Hepatocyte (in vitro differentiated cells): ENCODE data around the gene CMIP. TPM values are rescaled to one million over a fixed set of nuclear protein-coding genes. Genes with fewer than 3 reads are reported as not detected.

Source experiments
- DNase-seq: peaks from one replicate; pipeline ENCODE4 v3.0.0-alpha.2; 2016; ENCODE audit warnings: low spot score
- H2AFZ ChIP-seq: fragments of 200-600 bp; sonication (generic); 2 replicates; pipeline ENCODE4 v1.6.0; 2016; ENCODE audit warnings: antibody characterized with exemption, mild to moderate bottlenecking
- H3K27ac ChIP-seq: fragments of 200-600 bp; sonication (generic); 2 replicates; pipeline ENCODE4 v1.5.1; 2016; ENCODE audit warnings: mild to moderate bottlenecking
- H3K27me3 ChIP-seq: fragments of 200-600 bp; sonication (generic); 2 replicates; pipeline ENCODE4 v1.6.1; 2016
- H3K36me3 ChIP-seq: fragments of 200-600 bp; sonication (generic); replicated peaks from 2 replicates; pipeline ENCODE4 v1.5.1; 2016; ENCODE audit warnings: low read depth; ENCODE audit not compliant: insufficient read depth
- H3K4me1 ChIP-seq: fragments of 200-600 bp; sonication (generic); 2 replicates; pipeline ENCODE4 v1.5.1; 2016; ENCODE audit warnings: mild to moderate bottlenecking, moderate library complexity; ENCODE audit not compliant: insufficient read depth
- H3K4me2 ChIP-seq: fragments of 200-600 bp; sonication (generic); 2 replicates; pipeline ENCODE4 v1.6.0; 2016
- H3K4me3 ChIP-seq: fragments of 200-600 bp; sonication (generic); 2 replicates; pipeline ENCODE4 v1.5.1; 2016; ENCODE audit warnings: mild to moderate bottlenecking
- H3K79me2 ChIP-seq: fragments of 200-600 bp; sonication (generic); 2 replicates; pipeline ENCODE4 v1.6.0; 2017; ENCODE audit warnings: mild to moderate bottlenecking
- H3K9me2 ChIP-seq: fragments of 200-600 bp; sonication (generic); replicated peaks from 2 replicates; pipeline ENCODE4 v1.6.0; 2017; ENCODE audit warnings: mild to moderate bottlenecking; ENCODE audit not compliant: insufficient read depth
- H3K9me3 ChIP-seq: fragments of 200-600 bp; sonication (generic); 2 replicates; pipeline ENCODE4 v1.5.1; 2016; ENCODE audit warnings: low read depth, mild to moderate bottlenecking
- H4K20me1 ChIP-seq: fragments of 200-600 bp; sonication (generic); 2 replicates; pipeline ENCODE4 v1.6.0; 2016; ENCODE audit warnings: mild to moderate bottlenecking; ENCODE audit not compliant: insufficient read depth, poor library complexity, severe bottlenecking
- CTCF ChIP-seq: fragments of 200-600 bp; sonication (generic); IDR thresholded peaks from 2 replicates; pipeline ENCODE4 v1.5.1; 2016; ENCODE audit warnings: antibody characterized with exemption, mild to moderate bottlenecking; ENCODE audit not compliant: poor library complexity
- EZH2 ChIP-seq: fragments of 200-600 bp; sonication (generic); IDR thresholded peaks from 2 replicates; pipeline ENCODE4 v1.6.1; 2016; ENCODE audit warnings: antibody characterized with exemption, mild to moderate bottlenecking, borderline replicate concordance
- EZH2phosphoT487 ChIP-seq: fragments of 200-600 bp; sonication (generic); IDR thresholded peaks from one replicate; pipeline ENCODE4 v1.6.1; 2018; ENCODE audit warnings: antibody characterized with exemption, mild to moderate bottlenecking, low read depth, moderate library complexity; ENCODE audit not compliant: unreplicated experiment, severe bottlenecking
- WGBS: methylation state at CpG from one replicate; pipeline ENCODE4 v1.1.6; 2016; ENCODE audit warnings: low lambda C conversion rate; ENCODE audit errors: missing lambda C conversion rate; 5-methylcytosine and 5-hydroxymethylcytosine counted together
- polyA plus RNA-seq: library from polyadenylated mRNA; unstranded; fragments of >200 nt; fragmentation: Nextera tagmentation; extraction: Ambion mirVana; gene quantifications from 2 replicates; pipeline ENCODE4 v1.2.1, GENCODE V29; 2016
- total RNA-seq: library from RNA; depleted of rRNA; stranded (reverse); fragments of >200 nt; gene quantifications from 2 replicates; pipeline ENCODE4 v1.2.3, GENCODE V29; 2014

CMIP gene
- total and polyA plus RNA-seq, 2 experiments from 2014 or later: 5.8 to 17.8 TPM

- Histone ChIP-seq H3K9me2 (no peaks in the 10 kb centered on the region), H3K79me2 (no peaks in the 10 kb centered on the region), H3K36me3 (no peaks in the 10 kb centered on the region), H2AFZ (no peak overlapping the region), H3K27ac (no peak overlapping the region), H3K4me2 (no peak overlapping the region), H3K4me3 (no peak overlapping the region), H3K4me1 (peaks cover 4% of the 10 kb centered on the region), H4K20me1 (no peaks in the 10 kb centered on the region), H3K27me3 (no peaks in the 10 kb centered on the region), H3K9me3 (no peaks in the 10 kb centered on the region)
- no peak for DNase-seq
- TF ChIP-seq EZH2phosphoT487: no peak
- 88% methylated on average over 11 of the region's 11 CpGs for WGBS
Measured at GRCh38 chr16:81413245-81413990, 31.2 kb upstream of the CMIP start.

GRCh38 chr16:81415751-81416150 lies 28.9 kb upstream of the CMIP start:
- Histone ChIP-seq H3K4me1 (peaks cover 4% of the 10 kb centered on the region), H3K36me3 (no peaks in the 10 kb centered on the region), H2AFZ (no peak overlapping the region), H3K9me3 (no peaks in the 10 kb centered on the region), H3K9me2 (no peaks in the 10 kb centered on the region), H3K79me2 (no peaks in the 10 kb centered on the region), H4K20me1 (no peaks in the 10 kb centered on the region), H3K27me3 (no peaks in the 10 kb centered on the region), H3K27ac (no peak overlapping the region), H3K4me3 (no peak overlapping the region), H3K4me2 (no peak overlapping the region)
- DNase-seq: no peak
- WGBS: 68% methylated on average over 11 of the region's 11 CpGs
- TF ChIP-seq EZH2phosphoT487 (no peak), CTCF (no peak), EZH2 (no peak)

- Histone ChIP-seq H3K9me2 (no peaks in the 10 kb centered on the region), H4K20me1 (no peaks in the 10 kb centered on the region), H3K27me3 (no peaks in the 10 kb centered on the region), H3K4me1 (peaks cover 4% of the 10 kb centered on the region), H3K79me2 (no peaks in the 10 kb centered on the region), H3K4me2 (no peak overlapping the region), H3K36me3 (no peaks in the 10 kb centered on the region), H3K27ac (no peak overlapping the region), H3K9me3 (no peaks in the 10 kb centered on the region), H3K4me3 (no peak overlapping the region), H2AFZ (no peak overlapping the region)
- 89% methylated on average over 8 of the region's 8 CpGs for WGBS
- no peak for DNase-seq
- TF ChIP-seq EZH2phosphoT487: no peak
- no peak for TF ChIP-seq EZH2
- no peak for TF ChIP-seq CTCF
Measured at GRCh38 chr16:81416749-81417148, 27.9 kb upstream of the CMIP start.

- no peaks in the 10 kb centered on the region for H4K20me1 ChIP-seq
- no peak overlapping the region for H3K4me2 ChIP-seq
- no peaks in the 10 kb centered on the region for H3K9me2 ChIP-seq
- peaks cover 4% of the 10 kb centered on the region for H3K4me1 ChIP-seq
- WGBS: 86% methylated on average over 4 of the region's 5 CpGs
- no peak overlapping the region for H2AFZ ChIP-seq
- TF ChIP-seq CTCF: no peak
- TF ChIP-seq EZH2: no peak
- TF ChIP-seq EZH2phosphoT487: no peak
- no peaks in the 10 kb centered on the region for H3K79me2 ChIP-seq
- H3K27ac ChIP-seq: no peak overlapping the region
- no peaks in the 10 kb centered on the region for H3K36me3 ChIP-seq
- no peaks in the 10 kb centered on the region for H3K27me3 ChIP-seq
- H3K9me3 ChIP-seq: no peaks in the 10 kb centered on the region
- no peak overlapping the region for H3K4me3 ChIP-seq
- DNase-seq: no peak
Measured at GRCh38 chr16:81417210-81417609, 27.4 kb upstream of the CMIP start.
